Measurements from ENCODE around the gene KCNE1.

GRCh38 chr21:34518301-34518700, 6.3 kb upstream of the KCNE1 start:
- no peak for TF ChIP-seq CTCF (IDR thresholded peaks at IDR 0.05)
- no peak for TF ChIP-seq POLR2A (IDR thresholded peaks at IDR 0.05)

Measured in tibial nerve (tissue), 3 donors.